HL-60/S4 (cell line): ENCODE measurements around the gene CFAP99.

ENCODE experiments used
- in situ Hi-C: fragments of 300-500 bp; cut with MboI; formaldehyde crosslinking; loops from 2 replicates; pipeline ENCODE4 v1.14.3; 2022; ENCODE audit warnings: low sequenced_read_pairs

Gene CFAP99

DNA sequence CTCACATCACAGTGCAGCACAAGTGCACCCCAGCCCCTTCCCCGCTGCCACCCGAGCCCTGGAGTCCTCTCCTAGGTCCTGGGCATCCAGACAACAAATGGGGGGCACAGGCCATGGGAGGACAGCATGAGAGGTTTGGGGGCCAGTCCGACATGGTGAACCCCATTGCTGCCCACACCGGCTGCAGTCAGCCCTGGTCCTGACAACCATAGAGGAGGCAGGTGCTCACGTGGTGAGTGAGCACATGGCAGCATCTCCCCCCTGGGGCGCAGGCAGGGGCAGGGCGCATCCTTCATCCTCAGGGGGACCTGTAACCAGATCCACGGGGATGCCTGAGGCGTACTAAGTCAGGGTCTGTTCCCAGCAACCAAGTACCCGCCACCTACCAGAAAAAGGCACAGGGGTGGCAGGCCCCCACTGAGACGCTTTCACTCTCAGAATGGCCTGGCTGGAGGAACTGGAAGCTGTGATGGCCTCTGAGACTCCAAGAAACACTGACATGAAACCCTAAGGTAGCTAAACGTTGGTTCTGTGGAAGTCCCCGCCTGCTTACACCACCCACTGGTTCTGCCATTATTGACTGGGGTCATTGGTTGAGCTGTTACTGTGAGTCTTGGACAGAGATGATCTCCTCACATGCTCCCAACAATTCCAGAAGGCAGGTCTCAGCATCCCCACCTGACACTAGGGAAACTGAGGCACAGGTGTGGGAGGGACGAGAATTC lies 6.8 kb upstream of the CFAP99 start:
- in situ Hi-C loops: no loop called here

DNA sequence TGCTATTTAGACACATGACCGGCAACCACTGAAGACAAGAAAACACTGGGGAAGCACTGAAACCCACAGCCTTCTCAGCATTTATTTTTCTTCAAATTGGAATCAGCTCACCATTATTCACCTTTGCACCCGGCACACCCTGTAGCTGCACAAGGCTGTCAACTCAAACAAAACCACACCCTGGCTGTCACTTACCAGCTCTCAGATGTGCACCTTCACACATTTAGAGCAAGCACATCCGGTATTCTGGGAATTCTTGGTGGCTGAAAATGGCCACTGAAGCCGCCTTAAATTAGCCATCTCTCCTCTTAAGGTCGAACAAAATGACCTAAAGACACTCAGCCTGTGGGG lies 6.2 kb upstream of the CFAP99 start:
- in situ Hi-C loops: no loop called here

DNA sequence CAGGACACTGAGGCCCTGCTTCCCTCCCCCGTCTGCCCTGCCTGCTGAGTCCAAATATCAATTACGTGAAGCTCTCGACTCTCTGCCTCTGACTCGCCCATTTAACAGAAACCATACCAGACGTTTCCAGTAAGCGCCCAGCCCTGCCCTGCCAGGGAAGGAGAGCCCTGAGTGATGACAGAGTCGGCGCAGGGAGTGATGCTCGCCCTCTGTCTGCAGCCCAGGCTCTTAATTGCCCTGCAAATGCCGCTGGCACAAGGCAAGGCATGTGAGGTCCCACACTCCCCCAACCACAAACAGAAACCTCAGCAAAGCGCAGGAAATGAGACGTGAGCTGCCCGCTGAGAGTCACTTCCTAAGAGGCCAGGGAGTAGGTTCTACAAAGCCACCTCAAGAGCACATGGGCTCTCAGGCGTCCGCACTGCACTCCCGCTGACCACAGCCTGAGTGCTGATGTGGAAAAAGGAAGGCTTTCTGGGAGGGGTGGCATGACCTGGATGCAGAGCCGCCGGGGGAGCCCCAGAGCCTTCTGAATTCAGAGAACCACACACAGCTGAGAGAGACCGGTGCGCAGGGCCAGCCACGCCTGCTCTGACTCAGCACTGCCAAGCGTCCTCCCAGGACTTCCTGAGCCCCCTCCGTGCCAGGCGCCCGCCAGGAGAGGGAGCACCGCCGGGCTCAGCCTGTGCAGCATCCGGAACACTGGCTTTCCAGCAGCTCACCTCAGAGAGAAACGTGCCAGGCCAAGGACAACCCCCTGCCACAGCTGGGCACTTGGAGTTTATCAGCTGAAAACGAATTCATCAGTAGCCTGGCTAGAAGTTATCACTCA lies 5.7 kb upstream of the CFAP99 start:
- in situ Hi-C loops: no loop called here

DNA sequence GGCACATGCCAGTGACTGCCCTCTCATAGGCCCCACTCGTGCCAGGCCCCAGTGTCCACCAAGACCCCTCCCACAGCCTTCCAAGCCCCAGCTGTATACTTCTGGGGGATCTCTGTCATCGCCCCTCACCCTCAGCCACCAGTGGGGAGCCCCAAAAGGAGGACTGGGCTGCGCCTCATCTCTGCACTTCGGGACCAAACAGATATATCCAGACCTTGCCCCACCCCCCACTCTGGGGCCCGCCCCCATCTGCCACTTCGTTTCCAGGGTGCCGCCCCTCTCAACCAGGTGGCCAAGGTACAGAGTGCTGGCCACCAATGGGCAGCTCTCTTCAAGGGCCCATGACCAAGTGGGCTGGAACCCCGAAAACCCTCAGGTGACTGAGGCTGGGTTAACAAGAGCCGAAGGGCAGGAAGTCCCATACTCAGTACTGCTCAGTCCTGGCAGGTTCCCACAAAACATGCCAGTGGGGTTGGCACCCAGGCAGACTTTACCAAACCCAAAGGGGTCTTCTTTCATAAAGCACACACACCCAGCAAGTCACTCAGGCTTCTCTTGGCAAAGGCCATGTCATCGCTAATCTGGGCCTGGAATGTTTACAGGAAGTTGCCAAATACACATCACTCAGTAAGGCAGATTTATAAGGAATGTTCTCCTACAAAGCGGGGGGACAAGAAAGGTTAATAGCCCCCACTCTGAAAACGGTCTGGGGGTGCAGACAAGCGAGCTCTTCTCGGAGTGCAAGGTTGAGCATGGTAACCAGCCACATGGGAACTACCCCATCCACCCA lies 4.7 kb upstream of the CFAP99 start:
- in situ Hi-C loops: no loop called here

DNA sequence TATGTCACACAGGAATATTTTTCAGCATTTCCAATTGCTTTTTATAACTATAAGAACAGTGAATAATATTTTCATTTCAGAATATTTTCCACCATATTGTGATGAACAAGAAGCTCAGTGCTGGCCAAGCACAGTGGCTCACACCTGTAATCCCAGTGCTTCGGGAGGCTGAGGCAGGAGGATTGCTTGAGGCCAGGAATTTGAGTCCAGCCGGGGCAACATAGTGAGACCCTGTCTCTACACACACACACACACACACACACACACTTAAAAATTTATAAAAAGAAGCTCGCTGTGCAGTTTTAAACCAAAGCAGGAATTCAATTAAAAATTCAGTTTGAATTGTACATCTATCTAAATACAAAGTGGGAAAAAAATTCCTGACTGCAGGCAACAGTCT lies 3.5 kb upstream of the CFAP99 start:
- in situ Hi-C loops: no loop called here

DNA sequence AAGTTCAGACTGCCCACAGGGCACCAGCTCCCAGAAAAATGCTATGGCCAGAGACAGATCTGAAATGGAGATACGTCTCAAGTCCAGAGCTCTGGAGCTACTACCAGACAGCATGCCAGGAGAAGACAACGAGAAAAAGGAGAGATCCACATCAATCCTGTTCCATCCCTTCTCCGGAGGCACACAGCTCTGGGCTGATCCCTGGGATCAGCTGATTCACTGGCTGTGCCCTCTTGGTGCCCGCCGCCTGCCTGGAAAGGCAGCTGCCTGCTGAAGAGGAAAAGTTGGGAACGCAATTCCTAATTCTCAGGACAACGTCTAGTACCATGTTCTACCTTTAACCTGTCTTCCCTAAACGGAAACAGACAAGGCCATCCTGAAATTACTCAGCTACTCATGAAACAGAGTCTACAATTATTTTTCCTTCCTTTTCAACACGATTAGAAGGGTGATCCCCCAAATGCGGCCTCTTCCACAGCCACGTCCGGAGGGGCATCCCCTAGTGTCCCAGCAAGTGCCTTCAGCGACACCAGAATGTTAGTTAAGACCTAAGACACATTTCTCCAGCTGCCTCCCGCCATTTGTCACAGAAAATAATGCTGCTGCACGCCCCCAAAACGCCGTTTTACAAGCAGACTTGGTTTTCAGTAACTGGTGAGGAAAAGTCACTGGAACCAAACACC lies 2.7 kb upstream of the CFAP99 start:
- in situ Hi-C loops: no loop called here

DNA sequence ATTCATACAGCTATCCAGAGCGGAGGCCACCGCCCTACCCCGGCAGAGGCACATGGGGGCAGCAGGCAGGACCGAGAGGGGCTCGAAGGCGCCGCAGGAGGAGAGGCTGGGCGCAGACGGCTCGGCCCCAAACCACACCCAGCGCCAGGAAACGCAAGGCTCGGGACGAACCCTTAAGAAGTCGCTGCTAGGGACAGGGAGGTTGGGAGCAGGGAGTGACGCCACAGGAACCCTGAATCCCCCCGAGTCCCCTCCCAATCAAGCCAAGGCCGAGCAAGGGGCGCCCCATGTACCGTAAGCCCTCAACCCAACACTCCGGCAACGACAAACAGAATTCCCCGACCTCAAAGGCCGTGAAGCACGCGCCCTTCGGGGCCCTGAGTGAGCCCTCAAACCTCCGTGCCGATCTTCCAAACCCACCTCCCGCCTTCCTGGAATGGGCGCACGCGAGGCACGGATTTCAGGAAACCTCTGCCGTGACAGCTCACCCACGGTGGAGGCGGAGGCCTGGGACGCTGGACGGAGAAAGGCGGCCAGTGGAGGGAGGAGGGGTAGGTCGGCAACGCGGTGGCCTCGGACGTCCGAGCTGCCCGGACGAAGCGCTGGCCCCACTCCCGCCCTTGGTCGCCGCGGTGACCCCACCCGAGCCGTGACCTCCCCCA lies 2.1 kb upstream of the CFAP99 start:
- in situ Hi-C loops: no loop called here

DNA sequence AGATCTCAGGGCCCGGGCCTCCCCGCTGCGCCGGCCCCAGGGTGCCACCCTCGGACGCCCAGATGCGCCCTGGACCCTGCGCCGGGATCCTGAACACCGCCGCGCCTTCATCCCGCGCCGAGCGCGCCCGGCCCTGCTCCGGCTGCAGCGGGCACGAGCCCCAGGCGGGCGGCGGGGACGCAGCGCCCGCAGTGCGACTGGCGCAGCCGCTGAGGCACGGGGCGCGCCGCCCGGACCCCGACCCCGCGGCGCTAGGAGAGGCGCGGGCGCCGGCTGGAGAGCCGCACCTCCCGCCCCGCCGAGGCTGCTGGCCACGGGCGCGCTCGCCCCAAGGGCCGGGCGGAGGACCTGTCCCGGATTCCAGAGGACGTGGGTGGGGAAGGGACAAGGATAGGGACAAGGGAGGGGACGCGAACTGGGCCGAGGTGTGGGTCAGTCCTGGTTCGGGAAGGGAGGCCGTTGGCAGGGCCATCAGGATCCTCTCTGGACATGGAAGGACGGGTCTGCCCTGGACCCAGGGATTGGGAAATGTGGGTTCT lies 1.5 kb upstream of the CFAP99 start:
- in situ Hi-C loops: no loop called here

DNA sequence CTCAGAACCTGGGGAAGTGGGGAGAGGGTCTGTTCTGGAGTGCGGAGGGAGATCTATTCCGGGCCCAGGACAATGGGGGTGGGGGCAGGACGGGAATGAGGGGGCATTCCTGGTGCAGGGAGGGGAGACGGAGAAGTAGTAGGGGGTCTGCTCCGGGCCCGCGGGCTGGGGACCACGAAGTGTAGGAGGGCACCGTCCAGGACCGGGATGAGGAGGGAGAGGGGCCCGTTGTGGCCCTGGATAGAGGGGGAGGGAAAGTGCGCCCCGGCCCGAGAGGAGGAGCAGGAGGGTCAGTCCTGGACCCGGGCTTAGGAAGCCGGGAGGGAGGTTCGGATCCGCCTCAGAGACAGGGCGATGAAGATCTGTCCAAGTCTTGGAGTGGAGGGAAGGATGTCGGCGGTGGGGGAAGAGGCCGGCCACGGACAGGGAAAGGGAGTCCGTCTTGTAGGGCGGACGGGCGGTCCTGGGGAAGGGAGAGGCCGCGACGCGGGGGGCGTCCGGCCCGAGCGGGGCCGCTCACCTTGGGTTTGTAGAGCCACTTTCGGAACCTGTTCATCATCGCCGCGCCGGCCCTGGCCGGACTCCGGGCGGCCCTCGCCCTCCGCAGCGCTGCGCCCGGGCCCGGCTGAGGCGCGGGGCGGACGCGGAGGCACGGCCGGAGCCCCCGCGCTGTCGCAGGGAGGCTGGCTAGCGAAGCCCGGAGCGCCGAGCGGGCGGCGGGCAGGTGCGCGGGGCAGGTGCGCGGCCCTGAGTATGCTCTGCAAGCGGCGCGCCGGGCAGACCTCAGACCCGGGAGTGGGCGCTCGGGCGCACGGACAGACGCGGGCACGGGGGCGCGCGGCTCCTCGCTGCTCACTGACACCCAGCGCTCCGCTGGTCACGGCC lies 748 bp upstream of the CFAP99 start, which contains the start of gene ZFYVE28:
Gene ZFYVE28 (minus strand): TSS at position 881 of the 885 bp plus-strand sequence. CDS start 322 bp downstream, at position 559.
- in situ Hi-C loops: no loop called here

DNA sequence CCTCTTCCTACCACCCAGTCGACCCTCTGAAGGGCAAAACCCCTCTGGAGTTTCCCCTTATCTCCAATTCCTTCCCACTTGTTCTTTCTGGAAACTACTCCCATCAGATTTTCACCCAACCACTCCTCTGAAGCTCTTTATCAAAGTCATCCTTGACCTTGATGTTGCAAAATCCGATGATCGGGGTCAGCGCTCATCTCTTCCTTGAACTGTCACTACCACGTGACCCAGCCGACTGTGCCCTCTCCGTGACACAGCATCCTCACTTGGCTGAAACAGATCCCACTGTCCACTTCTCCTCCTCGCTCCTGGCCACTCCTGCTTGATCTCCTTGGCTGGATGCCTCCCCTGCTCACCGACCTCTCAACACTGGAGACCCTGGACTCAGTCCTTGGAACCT lies 1.1 kb downstream of the CFAP99 start:
- in situ Hi-C loops: no loop called here

DNA sequence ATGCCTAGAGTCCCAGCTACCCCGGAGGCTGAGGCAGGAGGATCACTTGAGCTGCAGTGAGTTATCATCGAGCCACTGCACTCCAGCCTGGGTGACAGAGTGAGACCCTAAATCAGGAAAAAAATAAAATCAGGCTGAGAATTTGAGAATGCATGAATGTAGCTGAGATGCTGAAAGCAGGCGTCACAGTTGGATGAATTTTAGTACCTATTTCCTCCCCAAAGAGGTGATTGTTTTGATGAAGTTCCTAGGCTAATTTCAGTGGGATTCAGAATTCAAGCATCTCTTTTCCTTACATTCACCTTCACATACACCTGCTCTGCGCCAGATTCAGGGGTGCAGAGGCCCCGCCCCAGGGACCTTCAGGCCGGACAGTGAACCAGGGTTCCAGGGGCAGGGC lies 3.2 kb downstream of the CFAP99 start:
- in situ Hi-C loops: no loop called here

DNA sequence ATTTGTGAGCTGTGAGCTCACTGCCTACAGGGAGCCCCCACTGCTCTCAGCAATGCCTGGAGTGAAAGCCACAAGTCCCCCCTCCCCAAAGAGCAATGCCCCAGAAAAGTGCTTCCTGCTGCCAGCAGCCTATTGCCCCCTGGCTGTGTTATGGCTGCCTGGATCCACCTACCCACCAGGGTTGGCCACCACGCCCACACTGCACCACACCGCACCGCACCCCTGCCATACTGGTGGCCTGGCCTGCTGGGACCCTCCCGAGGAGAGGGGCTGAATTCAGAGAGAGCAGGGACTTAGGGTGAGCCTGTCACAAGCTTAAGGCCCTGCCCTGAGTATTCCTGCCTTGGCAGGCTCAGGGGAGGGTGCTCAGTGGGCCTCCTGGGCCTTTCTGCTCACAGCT lies 4.3 kb downstream of the CFAP99 start:
- in situ Hi-C loops: no loop called here

DNA sequence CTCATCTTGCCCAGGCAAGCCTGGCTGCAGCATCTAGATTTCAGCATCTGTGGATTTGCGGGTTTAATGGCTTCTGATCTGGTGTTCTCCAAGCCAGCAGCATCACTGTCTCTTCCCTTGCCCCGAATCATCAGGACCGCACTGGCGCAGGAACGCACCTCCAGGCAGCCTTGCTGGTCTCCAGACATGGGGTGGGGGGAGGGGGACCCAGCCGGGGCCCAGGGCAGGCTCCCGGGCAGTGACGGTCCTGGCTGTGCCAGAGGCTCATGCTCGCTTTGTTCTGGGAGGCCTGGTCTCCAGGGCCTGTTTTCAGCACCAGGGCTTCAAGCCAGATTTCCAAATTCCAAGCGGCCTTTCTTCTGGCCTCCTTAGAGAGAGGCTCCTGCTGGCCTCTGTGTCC lies 4.9 kb downstream of the CFAP99 start:
- in situ Hi-C loops: no loop called here

DNA sequence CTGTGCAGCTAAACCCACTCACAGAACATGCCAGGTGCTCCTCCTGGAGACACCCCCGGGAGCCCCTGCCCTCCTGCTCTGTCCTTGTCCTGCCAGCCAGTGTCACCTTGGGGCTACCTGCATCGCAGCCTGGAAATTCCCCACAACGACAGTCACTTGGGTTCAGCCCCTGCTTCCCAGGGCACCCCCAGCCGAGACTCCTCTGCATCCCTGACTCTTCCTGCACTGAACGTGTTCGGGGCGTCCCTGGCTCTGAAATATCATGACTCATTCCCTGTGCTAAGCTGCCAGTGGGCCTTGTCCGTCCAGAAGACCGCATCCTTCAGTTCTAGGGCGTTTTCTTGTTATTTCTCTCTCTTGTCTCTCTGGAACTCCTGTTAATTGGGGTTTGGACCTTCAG lies 5.8 kb downstream of the CFAP99 start:
- in situ Hi-C loops: no loop called here

DNA sequence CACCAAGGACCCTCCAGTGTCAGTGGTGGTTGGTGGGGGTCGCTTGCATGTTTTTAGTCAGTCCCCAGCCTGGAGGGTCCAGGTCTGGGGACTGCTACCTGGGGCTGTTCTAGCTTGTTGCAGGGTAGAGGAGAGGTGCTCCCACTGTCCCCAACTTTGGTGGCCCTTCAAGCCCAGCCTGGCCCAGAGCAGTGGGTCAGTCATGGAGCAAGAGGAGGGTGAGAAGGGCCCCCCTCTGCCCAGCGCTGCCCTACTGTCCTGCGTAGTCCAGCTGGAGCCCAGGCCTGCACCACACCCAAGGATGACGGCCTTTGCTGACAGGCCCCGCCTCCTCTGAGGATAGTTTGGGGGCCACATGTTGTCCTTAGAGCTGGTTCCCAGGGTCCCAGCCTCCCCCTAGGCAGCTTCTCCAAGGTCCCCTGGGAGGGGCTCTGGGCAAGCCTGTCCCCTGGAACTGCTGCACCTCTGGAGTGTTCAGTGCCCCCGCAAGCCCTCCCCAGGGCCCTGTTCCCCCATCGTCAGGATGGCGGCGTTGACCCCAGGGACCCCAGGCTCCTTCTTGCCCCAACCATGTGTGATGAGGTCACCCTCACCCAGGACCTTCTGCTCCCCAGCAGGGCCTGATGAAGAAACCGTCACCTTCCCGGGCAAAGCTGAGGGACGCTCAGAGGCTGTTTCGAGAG lies 6.8 kb downstream of the CFAP99 start:
- in situ Hi-C loops: no loop called here

DNA sequence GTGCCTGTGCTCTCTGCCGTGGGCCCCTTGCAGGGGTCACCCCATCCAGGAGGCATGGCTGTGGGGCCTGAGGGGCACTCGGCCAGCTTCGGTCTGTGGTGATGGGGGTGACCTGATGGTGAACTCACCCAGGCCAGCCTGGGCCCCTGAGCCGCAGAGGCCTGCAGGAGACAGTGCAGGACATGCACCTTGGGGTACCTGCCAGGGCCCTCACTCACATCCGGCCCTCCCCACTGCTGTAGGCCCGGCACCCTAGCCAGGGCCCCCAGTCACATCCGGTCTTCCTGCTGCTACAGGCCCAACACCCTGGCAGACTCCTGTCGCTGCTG lies 7.3 kb downstream of the CFAP99 start:
- in situ Hi-C loops: no loop called here

DNA sequence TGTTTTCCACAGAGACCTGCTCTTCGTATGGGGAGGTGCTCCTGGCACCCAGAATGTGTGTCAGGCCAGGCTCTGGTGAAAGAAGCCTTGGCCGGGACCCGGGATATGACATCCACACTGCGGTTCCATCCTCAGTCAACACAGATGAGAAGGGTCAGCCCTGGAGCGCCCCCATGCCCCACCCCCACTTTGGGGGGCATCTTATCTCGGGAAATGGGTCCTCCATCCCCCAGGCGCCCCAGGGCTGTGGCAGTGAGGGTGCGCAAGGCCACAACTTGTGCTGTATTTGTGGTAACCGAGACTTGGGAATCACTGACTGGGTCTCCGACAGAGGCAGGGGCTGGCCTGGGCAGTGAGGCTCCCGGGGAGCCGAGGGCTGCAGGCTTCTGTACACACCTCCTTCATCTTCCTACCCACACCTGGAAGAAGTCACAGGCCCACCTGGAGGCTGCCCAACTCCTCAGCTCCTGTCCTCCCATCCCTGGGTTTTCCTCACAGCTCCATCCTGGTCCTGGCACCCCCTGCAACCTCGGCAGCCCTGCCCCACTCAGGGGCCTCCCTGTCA lies 8.0 kb downstream of the CFAP99 start:
- in situ Hi-C loops: no loop called here
